ENCODE results near the gene CAPN8.

- TF ChIP-seq CTCF (IDR thresholded peaks at IDR 0.05), result no peak
- TF ChIP-seq RFX5 (IDR thresholded peaks at IDR 0.05; ENCODE audit: low read length), result no peak
- no peak for TF ChIP-seq EZH2phosphoT487 (IDR thresholded peaks at IDR 0.05; ENCODE audit: borderline replicate concordance, low read depth)
- no peak for TF ChIP-seq RCOR1 (IDR thresholded peaks at IDR 0.05; ENCODE audit: low read length)
- TF ChIP-seq NFIC (IDR thresholded peaks at IDR 0.05; ENCODE audit: borderline replicate concordance), result no peak
- TF ChIP-seq POLR2AphosphoS5 (IDR thresholded peaks at IDR 0.05; ENCODE audit: low read depth, low read length), result no peak
- TF ChIP-seq EP300 (IDR thresholded peaks at IDR 0.05; ENCODE audit: borderline replicate concordance in 1 of 2, low read depth in 1 of 2, low read length in 1 of 2), result no peak
- no peak for TF ChIP-seq JUND (IDR thresholded peaks at IDR 0.05)
- TF ChIP-seq TEAD4 (IDR thresholded peaks at IDR 0.05; ENCODE audit: borderline replicate concordance, insufficient read depth), result no peak
Observed at GRCh38 chr1:223629126-223629457, 36.4 kb downstream of the CAPN8 start.

Data from SK-N-SH (cell line).